OCI-LY7 (cell line): Measurements from ENCODE around the gene RORC. TPM values are rescaled to one million over a fixed set of nuclear protein-coding genes. Genes with fewer than 3 reads are reported as not detected.

ENCODE experiments used
- BruUV-seq: library from RNA; stranded (reverse); fragments of 400-500 nt; replicated peaks from 2 replicates; lab custom pipeline; 2021; lab: Mats Ljungman, UMichigan
- CTCF ChIA-PET: fragments of 300-600 bp; sonication (Branson Sonifier 250); formaldehyde crosslinking; loops from one replicate; lab custom pipeline; 2022; ENCODE audit warnings: antibody characterized with exemption; ENCODE audit not compliant: unreplicated experiment; lab: Charles Lee
- POLR2A ChIA-PET: fragments of 300-600 bp; sonication (Branson Sonifier 250); formaldehyde crosslinking; loops from one replicate; lab custom pipeline; 2022; ENCODE audit warnings: antibody characterized with exemption; lab: Charles Lee
- DNase-seq: peaks from one replicate; pipeline ENCODE4 v3.0.0-alpha.2; 2015; ENCODE audit warnings: low spot score
- H2AFZ ChIP-seq: fragments of 200-600 bp; sonication (generic), shearing (Covaris generic); 2 replicates; pipeline ENCODE4 v1.6.1; 2014; ENCODE audit warnings: mild to moderate bottlenecking, antibody characterized with exemption, low read length, moderate library complexity
- H3K27ac ChIP-seq: fragments of 200-600 bp; sonication (generic); 2 replicates; pipeline ENCODE4 v1.5.1; 2014; ENCODE audit warnings: mixed run types, low read depth, mild to moderate bottlenecking, moderate library complexity, low read length, inconsistent platforms; ENCODE audit not compliant: poor library complexity, severe bottlenecking
- H3K36me3 ChIP-seq: fragments of 200-600 bp; sonication (generic); 2 replicates; pipeline ENCODE4 v1.6.1; 2014; ENCODE audit warnings: mild to moderate bottlenecking, antibody characterized with exemption, low read length, moderate library complexity, mixed read lengths; ENCODE audit not compliant: insufficient read depth
- H3K4me1 ChIP-seq: fragments of 200-600 bp; sonication (generic); 2 replicates; pipeline ENCODE4 v1.5.1; 2014; ENCODE audit warnings: mild to moderate bottlenecking, low read length; ENCODE audit not compliant: insufficient read depth, poor library complexity, severe bottlenecking
- H3K4me2 ChIP-seq: fragments of 200-600 bp; sonication (generic); 2 replicates; pipeline ENCODE4 v1.6.1; 2014; ENCODE audit warnings: mild to moderate bottlenecking, low read length
- H3K4me3 ChIP-seq: fragments of 200-600 bp; sonication (generic); 2 replicates; pipeline ENCODE4 v1.5.1; 2014; ENCODE audit warnings: mild to moderate bottlenecking, low read depth, low read length; ENCODE audit not compliant: poor library complexity, severe bottlenecking
- H3K79me2 ChIP-seq: fragments of 200-600 bp; sonication (generic); 2 replicates; pipeline ENCODE4 v1.6.1; 2016; ENCODE audit warnings: low read depth, mild to moderate bottlenecking, low read length, moderate library complexity, mixed read lengths; ENCODE audit not compliant: insufficient read depth
- H3K9me2 ChIP-seq: fragments of 200-600 bp; sonication (generic); 2 replicates; pipeline ENCODE4 v1.6.1; 2016; ENCODE audit warnings: mild to moderate bottlenecking, low read length, mixed read lengths; ENCODE audit not compliant: insufficient read depth
- H3K9me3 ChIP-seq: fragments of 200-600 bp; sonication (generic); 2 replicates; pipeline ENCODE4 v1.6.1; 2014; ENCODE audit warnings: mild to moderate bottlenecking, mixed run types, low read length, mixed read lengths
- H4K20me1 ChIP-seq: fragments of 200-600 bp; sonication (generic); 2 replicates; pipeline ENCODE4 v1.6.1; 2014; ENCODE audit warnings: mild to moderate bottlenecking, antibody characterized with exemption, low read length, moderate library complexity, mixed read lengths; ENCODE audit not compliant: insufficient read depth
- EZH2phosphoT487 ChIP-seq: fragments of 200-600 bp; sonication (generic); IDR thresholded peaks from 2 replicates; pipeline ENCODE4 v1.6.1; 2018; ENCODE audit warnings: low read depth, borderline replicate concordance, mild to moderate bottlenecking, mixed run types, antibody characterized with exemption, low read length, moderate library complexity, mixed read lengths
- intact Hi-C: fragments of 100-400 bp; cut with micrococcal nuclease; formaldehyde crosslinking; loops from one replicate; pipeline ENCODE4 v1.10.0; 2022; ENCODE audit not compliant: unreplicated experiment
- total RNA-seq, 2 experiments: library from RNA; depleted of rRNA in 1 of 2; stranded (reverse); fragments of >200 nt in 1 of 2; shearing (Covaris generic) in 1 of 2; gene quantifications; 2 replicates each; pipeline ENCODE4 v1.2.3, GENCODE V29; 2014 to 2022
- TF ChIP-seq, protein P1 (sequence below): fragments of 200-600 bp; sonication (generic); conservative IDR thresholded peaks from 2 replicates; pipeline ENCODE4 v1.5.1; 2014; ENCODE audit warnings: mild to moderate bottlenecking, antibody characterized with exemption, low read length, moderate library complexity, mixed read lengths

RORC gene
- total RNA-seq, 2 experiments from 2014 or later = not detected

DNA sequence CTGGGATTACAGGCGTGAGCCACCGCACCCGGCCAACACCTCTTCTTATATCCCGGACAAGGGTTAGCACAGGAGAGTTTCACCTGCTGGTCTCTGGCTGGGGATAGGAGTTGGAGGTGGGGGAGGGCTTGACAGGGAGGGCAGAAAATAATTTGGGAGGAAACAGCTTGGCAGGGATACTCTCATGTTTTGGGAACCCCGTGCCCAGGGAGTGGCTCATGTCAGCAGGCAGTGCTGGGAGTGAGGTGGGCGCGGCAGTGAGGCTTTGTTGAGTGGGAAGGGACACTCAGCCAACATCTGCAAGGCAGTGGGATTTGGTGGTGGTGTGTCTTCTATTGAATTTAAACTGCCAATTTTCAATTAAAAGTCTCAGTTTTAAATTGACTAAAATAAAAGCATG is 23.1 kb upstream of the RORC start:
- Histone ChIP-seq H3K9me2 (no peaks in the 10 kb centered on the region), H3K4me3 (no peak overlapping the region), H4K20me1 (no peaks in the 10 kb centered on the region), H3K4me2 (no peak overlapping the region), H3K4me1 (peaks cover 3% of the 10 kb centered on the region), H2AFZ (no peak overlapping the region), H3K36me3 (no peaks in the 10 kb centered on the region), H3K79me2 (no peaks in the 10 kb centered on the region), H3K9me3 (no peaks in the 10 kb centered on the region), H3K27ac (no peak overlapping the region)
- intact Hi-C loops = no loop called here
- ChIA-PET CTCF (no interaction called here), POLR2A (no interaction called here)
- BruUV-seq = no TSS peak
- TF ChIP-seq, protein P1, sequence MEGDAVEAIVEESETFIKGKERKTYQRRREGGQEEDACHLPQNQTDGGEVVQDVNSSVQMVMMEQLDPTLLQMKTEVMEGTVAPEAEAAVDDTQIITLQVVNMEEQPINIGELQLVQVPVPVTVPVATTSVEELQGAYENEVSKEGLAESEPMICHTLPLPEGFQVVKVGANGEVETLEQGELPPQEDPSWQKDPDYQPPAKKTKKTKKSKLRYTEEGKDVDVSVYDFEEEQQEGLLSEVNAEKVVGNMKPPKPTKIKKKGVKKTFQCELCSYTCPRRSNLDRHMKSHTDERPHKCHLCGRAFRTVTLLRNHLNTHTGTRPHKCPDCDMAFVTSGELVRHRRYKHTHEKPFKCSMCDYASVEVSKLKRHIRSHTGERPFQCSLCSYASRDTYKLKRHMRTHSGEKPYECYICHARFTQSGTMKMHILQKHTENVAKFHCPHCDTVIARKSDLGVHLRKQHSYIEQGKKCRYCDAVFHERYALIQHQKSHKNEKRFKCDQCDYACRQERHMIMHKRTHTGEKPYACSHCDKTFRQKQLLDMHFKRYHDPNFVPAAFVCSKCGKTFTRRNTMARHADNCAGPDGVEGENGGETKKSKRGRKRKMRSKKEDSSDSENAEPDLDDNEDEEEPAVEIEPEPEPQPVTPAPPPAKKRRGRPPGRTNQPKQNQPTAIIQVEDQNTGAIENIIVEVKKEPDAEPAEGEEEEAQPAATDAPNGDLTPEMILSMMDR = no peak
- TF ChIP-seq EZH2phosphoT487 = no peak
- no peak for DNase-seq

DNA sequence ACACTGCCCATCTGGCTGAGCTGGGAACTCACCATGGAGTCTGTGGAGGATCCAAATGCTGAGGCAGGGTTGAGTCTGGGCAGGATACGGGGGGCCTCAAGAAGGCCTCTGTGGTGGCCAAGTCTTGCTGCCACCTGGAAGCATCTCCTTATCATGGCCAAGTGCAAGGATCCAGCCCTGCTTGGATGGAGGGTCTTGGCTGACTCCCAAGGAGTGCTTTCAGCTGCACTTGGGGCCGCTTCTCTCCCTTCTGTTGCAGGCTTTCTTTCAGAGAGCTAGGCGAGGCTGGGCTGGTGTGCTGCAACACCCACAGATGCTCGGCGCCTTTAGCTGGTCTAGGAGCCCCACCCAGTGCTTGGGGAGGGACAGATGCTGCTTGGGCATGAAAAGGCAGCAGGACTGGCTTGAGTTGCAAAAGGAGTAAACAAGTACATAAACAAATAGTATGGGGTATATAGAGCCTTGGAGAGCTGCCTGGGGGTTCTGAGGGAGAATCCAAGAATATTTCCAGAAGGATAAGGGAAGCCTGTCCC is 21.9 kb upstream of the RORC start, which contains the start of gene THEM5:
Gene THEM5, minus strand, starts transcription at position 302 of the 533 bp plus-strand sequence. Its CDS starts 147 bp downstream, at position 155.
- H3K4me2 ChIP-seq = no peak within 1 kb of the TSS
- no peak for TF ChIP-seq EZH2phosphoT487
- TF ChIP-seq, protein P1 = 0 out of 2 replicates have a peak, but pooled peaks have one; percentile 21
- H2AFZ ChIP-seq = no peak within 1 kb of the TSS
- H3K9me3 ChIP-seq = no peaks in the 10 kb centered on the region
- no peaks in the 10 kb centered on the region for H3K79me2 ChIP-seq
- ChIA-PET POLR2A (interaction anchor here (0.5 to 0.6 kb wide), 2 partner anchors 13 to 162 kb away, joined by 3 to 5 read pairs; no protein-coding TSS in a partner anchor), CTCF (no interaction called here)
- intact Hi-C loops = no loop called here
- no peaks in the 10 kb centered on the region for H3K9me2 ChIP-seq
- BruUV-seq = no TSS peak
- DNase-seq = no peak
- H3K4me3 ChIP-seq = no peak within 1 kb of the TSS
- no peak within 1 kb of the TSS for H3K27ac ChIP-seq
- no peaks in the 10 kb centered on the region for H4K20me1 ChIP-seq
- H3K4me1 ChIP-seq = no peaks in the 10 kb centered on the region
- H3K36me3 ChIP-seq = no peaks in the 10 kb centered on the region

DNA sequence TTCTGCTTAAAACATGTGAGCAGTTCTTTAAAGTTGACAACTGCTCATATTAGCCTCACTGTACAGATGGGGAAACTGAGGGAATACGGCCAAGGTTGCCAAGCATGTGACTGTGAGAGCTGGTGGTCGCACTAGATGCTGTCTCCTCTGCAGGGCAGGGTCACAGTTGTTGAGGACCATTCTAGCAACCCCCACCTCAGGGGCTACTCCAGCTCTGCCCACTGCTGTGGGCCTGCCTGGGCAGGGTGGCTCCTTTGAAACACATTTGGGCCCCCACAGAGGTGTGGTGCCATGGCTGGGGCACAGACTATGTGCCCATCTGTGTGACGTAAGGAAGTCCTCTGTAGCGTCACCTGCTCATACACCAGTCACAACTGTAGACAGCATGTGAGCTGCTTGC is 21.1 kb upstream of the RORC start:
- Histone ChIP-seq H2AFZ (no peak overlapping the region), H3K4me2 (no peak overlapping the region), H3K79me2 (no peaks in the 10 kb centered on the region), H3K4me3 (no peak overlapping the region), H3K4me1 (no peaks in the 10 kb centered on the region), H3K36me3 (no peaks in the 10 kb centered on the region), H3K9me2 (no peaks in the 10 kb centered on the region), H3K27ac (no peak overlapping the region), H3K9me3 (no peaks in the 10 kb centered on the region), H4K20me1 (no peaks in the 10 kb centered on the region)
- no peak for DNase-seq
- CTCF ChIA-PET = no interaction called here
- POLR2A ChIA-PET = interaction anchor here (1.4 kb wide), 1 partner anchor 13 kb away, joined by 4 read pairs; no protein-coding TSS in a partner anchor
- intact Hi-C loops = no loop called here
- TF ChIP-seq, protein P1 = no peak
- no peak for TF ChIP-seq EZH2phosphoT487
- no TSS peak for BruUV-seq
